OCI-LY3 (cell line): Measurements from ENCODE around the gene PACS2.

Experiments used
- EZH2phosphoT487 ChIP-seq: fragments of 200-600 bp; shearing (Covaris generic); IDR thresholded peaks from 2 replicates; pipeline ENCODE4 v1.6.1; 2018; ENCODE audit warnings: antibody characterized with exemption, mixed run types, low read depth
- TF ChIP-seq, protein P1 (sequence below): fragments of 200-600, 300-600 bp; sonication (generic); IDR thresholded peaks from 2 replicates; pipeline ENCODE4 v1.5.1; 2014; ENCODE audit warnings: antibody characterized with exemption, low read length, low read depth

- TF ChIP-seq, protein P1, sequence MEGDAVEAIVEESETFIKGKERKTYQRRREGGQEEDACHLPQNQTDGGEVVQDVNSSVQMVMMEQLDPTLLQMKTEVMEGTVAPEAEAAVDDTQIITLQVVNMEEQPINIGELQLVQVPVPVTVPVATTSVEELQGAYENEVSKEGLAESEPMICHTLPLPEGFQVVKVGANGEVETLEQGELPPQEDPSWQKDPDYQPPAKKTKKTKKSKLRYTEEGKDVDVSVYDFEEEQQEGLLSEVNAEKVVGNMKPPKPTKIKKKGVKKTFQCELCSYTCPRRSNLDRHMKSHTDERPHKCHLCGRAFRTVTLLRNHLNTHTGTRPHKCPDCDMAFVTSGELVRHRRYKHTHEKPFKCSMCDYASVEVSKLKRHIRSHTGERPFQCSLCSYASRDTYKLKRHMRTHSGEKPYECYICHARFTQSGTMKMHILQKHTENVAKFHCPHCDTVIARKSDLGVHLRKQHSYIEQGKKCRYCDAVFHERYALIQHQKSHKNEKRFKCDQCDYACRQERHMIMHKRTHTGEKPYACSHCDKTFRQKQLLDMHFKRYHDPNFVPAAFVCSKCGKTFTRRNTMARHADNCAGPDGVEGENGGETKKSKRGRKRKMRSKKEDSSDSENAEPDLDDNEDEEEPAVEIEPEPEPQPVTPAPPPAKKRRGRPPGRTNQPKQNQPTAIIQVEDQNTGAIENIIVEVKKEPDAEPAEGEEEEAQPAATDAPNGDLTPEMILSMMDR, result no peak
- TF ChIP-seq EZH2phosphoT487, result no peak
These were observed 2.0 kb downstream of the PACS2 start for GRCh38 chr14:105316577-105316941.
